ENCODE results near the gene RTN4RL1. TPM values are rescaled to one million over a fixed set of nuclear protein-coding genes. Genes with fewer than 3 reads are reported as not detected.

RTN4RL1 gene
- total and polyA plus RNA-seq, 2 of the 13 experiments (the other 11 are each of a cell fraction or from before 2014, with no cell fraction given) = 0.01 TPM; not detected in 1

DNA sequence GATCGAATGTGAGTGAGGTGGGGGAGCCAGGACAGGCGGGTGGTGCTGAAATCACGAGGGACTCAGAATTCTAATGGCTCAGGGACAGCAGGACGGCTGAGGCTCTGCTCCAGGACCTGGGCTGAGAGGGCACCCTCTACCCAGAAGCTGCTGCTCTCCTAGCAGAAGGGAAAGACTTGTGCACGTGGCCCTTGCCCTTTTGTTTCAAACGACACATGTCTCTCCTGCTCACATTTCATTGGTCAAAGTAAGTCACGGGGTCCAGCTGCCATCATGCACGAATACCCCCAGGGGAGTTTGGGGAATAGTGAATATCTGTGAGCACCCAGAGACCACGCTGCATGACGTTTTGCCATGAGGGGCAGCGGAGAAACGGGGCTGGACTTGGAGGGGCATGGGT is 73.2 kb downstream of the RTN4RL1 start:
- TF ChIP-seq ESRRA (CRISPR knock-in tag; IDR thresholded peaks at IDR 0.05; ENCODE audit: low read depth) (no peak), NFYC (CRISPR knock-in tag; IDR thresholded peaks at IDR 0.05) (peak; percentile 39; the same call in 1 of the 2 replicates)
- TF ChIP-seq, protein P1, sequence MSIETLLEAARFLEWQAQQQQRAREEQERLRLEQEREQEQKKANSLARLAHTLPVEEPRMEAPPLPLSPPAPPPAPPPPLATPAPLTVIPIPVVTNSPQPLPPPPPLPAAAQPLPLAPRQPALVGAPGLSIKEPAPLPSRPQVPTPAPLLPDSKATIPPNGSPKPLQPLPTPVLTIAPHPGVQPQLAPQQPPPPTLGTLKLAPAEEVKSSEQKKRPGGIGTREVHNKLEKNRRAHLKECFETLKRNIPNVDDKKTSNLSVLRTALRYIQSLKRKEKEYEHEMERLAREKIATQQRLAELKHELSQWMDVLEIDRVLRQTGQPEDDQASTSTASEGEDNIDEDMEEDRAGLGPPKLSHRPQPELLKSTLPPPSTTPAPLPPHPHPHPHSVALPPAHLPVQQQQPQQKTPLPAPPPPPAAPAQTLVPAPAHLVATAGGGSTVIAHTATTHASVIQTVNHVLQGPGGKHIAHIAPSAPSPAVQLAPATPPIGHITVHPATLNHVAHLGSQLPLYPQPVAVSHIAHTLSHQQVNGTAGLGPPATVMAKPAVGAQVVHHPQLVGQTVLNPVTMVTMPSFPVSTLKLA (IDR thresholded peaks at IDR 0.05) = peak; percentile 97
- no peak for FAIRE-seq
- no peak overlapping the region for H3K9ac ChIP-seq (ENCODE audit: insufficient read depth, low read depth, low read length)

DNA sequence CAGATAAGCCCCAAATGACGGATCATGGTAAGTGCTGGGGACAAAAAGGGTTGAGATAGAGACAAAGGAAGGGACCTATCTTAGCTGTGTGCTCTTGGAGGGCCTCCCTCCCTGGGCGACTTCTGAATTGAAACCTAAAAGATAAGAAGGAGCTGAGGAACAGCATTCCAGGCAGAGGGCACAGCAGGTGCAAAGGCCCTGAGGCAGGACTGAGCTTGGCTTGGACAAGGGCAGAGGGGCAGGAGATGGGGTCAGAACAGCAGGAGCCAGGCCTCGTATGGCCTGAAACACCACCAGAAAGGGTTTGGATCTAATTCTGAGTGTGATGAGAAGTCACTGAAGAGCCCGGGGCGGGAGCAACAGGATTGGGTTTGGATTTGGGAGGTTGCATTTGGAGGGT is 75.4 kb downstream of the RTN4RL1 start:
- H2AFZ ChIP-seq (ENCODE audit: low read length) = no peak overlapping the region
- no peak overlapping the region for H3K9ac ChIP-seq (ENCODE audit: insufficient read depth, low read depth, low read length)
- H3K27ac ChIP-seq (ENCODE audit: extremely low read length, insufficient read depth, low read length) = no peak overlapping the region
- H4K20me1 ChIP-seq (ENCODE audit: insufficient read depth, low read length) = no peaks in the 10 kb centered on the region
- H3K36me3 ChIP-seq (replicated peaks in 1 of 2; ENCODE audit: control insufficient read depth in 1 of 2, insufficient read depth in 2 of 2, low read length in 2 of 2) = no peaks in the 10 kb centered on the region
- in situ Hi-C loops (cut with HindIII; ENCODE audit: extremely low pct_ligation_motif_present, low pct_unique_long_range_greater_than_20kb) (no loop called here), intact Hi-C loops (cut with micrococcal nuclease; ENCODE audit: unreplicated experiment) (loop anchor here (2.0 kb wide), 1 partner anchor 17 kb away; no protein-coding TSS in a partner anchor)
- CTCF ChIA-PET (ENCODE audit: low intra/inter-chr PET ratio, low total read pairs) = no interaction called here
- no peak for DNase-seq (ENCODE audit: low spot score)
- 0 out of 5 replicates have a peak, but pooled peaks cover 0 to 6% of the 10 kb centered on the region in 2 experiments for H3K27me3 ChIP-seq (ENCODE audit: control insufficient read depth in 1 of 2, insufficient read depth in 2 of 2, low read length in 2 of 2)
- ATAC-seq = no peak
- FAIRE-seq = no peak
- POLR2A ChIA-PET = no interaction called here
- peaks cover 30% of the 10 kb centered on the region for H3K4me1 ChIP-seq (ENCODE audit: insufficient read depth, low read length)
- TF ChIP-seq ZMYM3 (CRISPR knock-in tag; IDR thresholded peaks at IDR 0.05) (peak; percentile 48; the same call in 1 of the 2 replicates), DMAP1 (CRISPR knock-in tag; IDR thresholded peaks at IDR 0.05) (no peak), MBD4 (IDR thresholded peaks at IDR 0.05; ENCODE audit: borderline replicate concordance, low read length) (no peak), CEBPG (CRISPR knock-in tag; IDR thresholded peaks at IDR 0.05) (no peak), HES4 (CRISPR knock-in tag; IDR thresholded peaks at IDR 0.05; ENCODE audit: borderline replicate concordance) (no peak)
- H3K4me2 ChIP-seq (ENCODE audit: low read depth, low read length) = no peak overlapping the region
- 52% methylated on average over 5 of the region's 5 CpGs for WGBS (ENCODE audit: low lambda C conversion rate)
- H3K79me2 ChIP-seq (ENCODE audit: insufficient read depth, low read length) = no peaks in the 10 kb centered on the region
- H3K9me3 ChIP-seq (ENCODE audit: low read length) = no peaks in the 10 kb centered on the region
- H3K4me3 ChIP-seq (replicated peaks in 1 of 3; ENCODE audit: insufficient read depth in 1 of 3, low read depth in 2 of 3, low read length in 3 of 3) = no peak overlapping the region
- no TSS peak for BruUV-seq (replicated peaks)

More for the DNA sequence above, 73.2 kb downstream of the RTN4RL1 start:
- H3K9me3 ChIP-seq (ENCODE audit: low read length) = no peaks in the 10 kb centered on the region
- ChIA-PET CTCF (ENCODE audit: low intra/inter-chr PET ratio, low total read pairs) (no interaction called here), POLR2A (no interaction called here)
- no peak overlapping the region for H3K4me2 ChIP-seq (ENCODE audit: low read depth, low read length)
- intact Hi-C loops (cut with micrococcal nuclease; ENCODE audit: unreplicated experiment) (loop anchor here (1.0 kb wide), 1 partner anchor 11 kb away; no protein-coding TSS in a partner anchor), in situ Hi-C loops (cut with HindIII; ENCODE audit: extremely low pct_ligation_motif_present, low pct_unique_long_range_greater_than_20kb) (no loop called here)
- no peaks in the 10 kb centered on the region for H3K79me2 ChIP-seq (ENCODE audit: insufficient read depth, low read length)
- WGBS (ENCODE audit: low lambda C conversion rate) = 35% methylated on average over 12 of the region's 12 CpGs
- no peak overlapping the region for H3K4me3 ChIP-seq (replicated peaks in 1 of 3; ENCODE audit: insufficient read depth in 1 of 3, low read depth in 2 of 3, low read length in 3 of 3)
- 0 out of 5 replicates have a peak, but pooled peaks cover 0 to 6% of the 10 kb centered on the region in 2 experiments for H3K27me3 ChIP-seq (ENCODE audit: control insufficient read depth in 1 of 2, insufficient read depth in 2 of 2, low read length in 2 of 2)
- no peaks in the 10 kb centered on the region for H3K36me3 ChIP-seq (replicated peaks in 1 of 2; ENCODE audit: control insufficient read depth in 1 of 2, insufficient read depth in 2 of 2, low read length in 2 of 2)
- DNase-seq (ENCODE audit: low spot score) = no peak
- no peak overlapping the region for H2AFZ ChIP-seq (ENCODE audit: low read length)
- H3K4me1 ChIP-seq (ENCODE audit: insufficient read depth, low read length) = peaks cover 22% of the 10 kb centered on the region
- no peak for ATAC-seq
- H4K20me1 ChIP-seq (ENCODE audit: insufficient read depth, low read length) = no peaks in the 10 kb centered on the region
- no peak overlapping the region for H3K27ac ChIP-seq (ENCODE audit: extremely low read length, insufficient read depth, low read length)
- BruUV-seq (replicated peaks) = no TSS peak

Measured in HepG2 (cell line).